Astrocyte (in vitro differentiated cells and primary cell): ENCODE results near the gene FBLN2. TPM values are rescaled to one million over a fixed set of nuclear protein-coding genes. Genes with fewer than 3 reads are reported as not detected.

ENCODE experiments used
- DNase-seq: peaks from one replicate; pipeline ENCODE4 v3.0.0-alpha.2; 2010; ENCODE audit warnings: low read depth
- FAIRE-seq: peaks from 2 replicates; lab custom pipeline; 2011; peaks lifted over from hg19 to GRCh38; lab: Jason Lieb, UNC
- H2AFZ ChIP-seq: 2 replicates; pipeline ENCODE4 v1.6.0; 2012; ENCODE audit warnings: low read depth, low read length, inconsistent platforms
- H3K27ac ChIP-seq: 2 replicates; pipeline ENCODE4 v1.5.1; 2011; ENCODE audit warnings: low read depth, low read length, inconsistent platforms
- H3K27me3 ChIP-seq: 2 replicates; pipeline ENCODE4 v1.6.0; 2011; ENCODE audit warnings: low read length, inconsistent platforms; ENCODE audit not compliant: insufficient read depth
- H3K36me3 ChIP-seq: 2 replicates; pipeline ENCODE4 v1.5.1; 2011; ENCODE audit warnings: low read length, inconsistent platforms; ENCODE audit not compliant: insufficient read depth
- H3K4me1 ChIP-seq: 2 replicates; pipeline ENCODE4 v1.5.1; 2011; ENCODE audit warnings: low read length, inconsistent platforms; ENCODE audit not compliant: insufficient read depth
- H3K4me2 ChIP-seq: 2 replicates; pipeline ENCODE4 v1.6.0; 2012; ENCODE audit warnings: low read length, inconsistent platforms
- H3K4me3 ChIP-seq: 2 replicates; pipeline ENCODE4 v1.5.1; 2011; ENCODE audit warnings: low read depth, mild to moderate bottlenecking, low read length, inconsistent platforms; ENCODE audit not compliant: insufficient read depth
- H3K79me2 ChIP-seq: 2 replicates; pipeline ENCODE4 v1.6.0; 2012; ENCODE audit warnings: mild to moderate bottlenecking, low read length, inconsistent platforms; ENCODE audit not compliant: insufficient read depth
- H3K9ac ChIP-seq: 2 replicates; pipeline ENCODE4 v1.6.0; 2012; ENCODE audit warnings: mild to moderate bottlenecking, low read length, inconsistent platforms
- H3K9me3 ChIP-seq: 2 replicates; pipeline ENCODE4 v1.5.1; 2012; ENCODE audit warnings: low read depth, mild to moderate bottlenecking, low read length, inconsistent platforms; ENCODE audit not compliant: insufficient read depth
- H4K20me1 ChIP-seq: 2 replicates; pipeline ENCODE4 v1.6.0; 2012; ENCODE audit warnings: low read length, inconsistent platforms; ENCODE audit not compliant: insufficient read depth
- H3K27ac Mint-ChIP-seq: one replicate; pipeline ENCODE4 v1.8.0; 2021; ENCODE audit warnings: mild to moderate bottlenecking, mixed read lengths; ENCODE audit not compliant: unreplicated experiment
- H3K27me3 Mint-ChIP-seq: one replicate; pipeline ENCODE4 v1.8.0; 2021; ENCODE audit warnings: low read depth, mixed read lengths; ENCODE audit not compliant: unreplicated experiment
- H3K36me3 Mint-ChIP-seq: one replicate; pipeline ENCODE4 v1.8.0; 2021; ENCODE audit warnings: low read depth, mixed read lengths; ENCODE audit not compliant: unreplicated experiment
- H3K4me1 Mint-ChIP-seq: one replicate; pipeline ENCODE4 v1.8.0; 2021; ENCODE audit warnings: low read depth, mixed read lengths; ENCODE audit not compliant: unreplicated experiment
- H3K4me3 Mint-ChIP-seq: one replicate; pipeline ENCODE4 v1.8.0; 2021; ENCODE audit warnings: mild to moderate bottlenecking, moderate library complexity, mixed read lengths; ENCODE audit not compliant: unreplicated experiment
- H3K9me3 Mint-ChIP-seq: one replicate; pipeline ENCODE4 v1.8.0; 2021; ENCODE audit warnings: mild to moderate bottlenecking, mixed read lengths; ENCODE audit not compliant: unreplicated experiment
- CTCF ChIP-seq: IDR thresholded peaks from 2 replicates; pipeline ENCODE4 v1.5.1; 2011; ENCODE audit warnings: low read depth, mild to moderate bottlenecking, inconsistent platforms, low read length, moderate library complexity; ENCODE audit not compliant: insufficient read depth
- EZH2 ChIP-seq: IDR thresholded peaks from 2 replicates; pipeline ENCODE4 v1.6.1; 2012; ENCODE audit warnings: mild to moderate bottlenecking, low read length, inconsistent platforms; ENCODE audit not compliant: insufficient read depth
- total RNA-seq: library from RNA; stranded (reverse); gene quantifications from 2 replicates; pipeline ENCODE4 v1.2.1, GENCODE V29; 2021

FBLN2 gene
- total RNA-seq, 1 donor from 2014 or later, result 36.6 TPM

- Mint-ChIP-seq H3K27ac (no peak overlapping the region), H3K4me1 (peaks cover 9% of the 10 kb centered on the region), H3K27me3 (peaks cover 55% of the 10 kb centered on the region), H3K36me3 (no peaks in the 10 kb centered on the region), H3K4me3 (peak overlapping the region; percentile 71), H3K9me3 (no peaks in the 10 kb centered on the region)
- H3K9ac ChIP-seq, result no peak overlapping the region
- no peak overlapping the region for H2AFZ ChIP-seq
- DNase-seq, result no peak
- TF ChIP-seq EZH2 (no peak), CTCF (no peak)
- H3K4me1 ChIP-seq, result peaks cover 9% of the 10 kb centered on the region
- no peak for FAIRE-seq
- H3K36me3 ChIP-seq, result no peaks in the 10 kb centered on the region
- no peaks in the 10 kb centered on the region for H4K20me1 ChIP-seq
- no peak overlapping the region for H3K27ac ChIP-seq
- H3K4me3 ChIP-seq, result no peak overlapping the region
- no peaks in the 10 kb centered on the region for H3K9me3 ChIP-seq
- H3K27me3 ChIP-seq, result peaks cover 8% of the 10 kb centered on the region
- no peaks in the 10 kb centered on the region for H3K79me2 ChIP-seq
- no peak overlapping the region for H3K4me2 ChIP-seq
These were observed 104.8 kb downstream of the FBLN2 start for GRCh38 chr3:13653631-13654279.

GRCh38 chr3:13654330-13655060 is 105.6 kb downstream of the FBLN2 start:
- H3K4me2 ChIP-seq, result peak overlapping the region; percentile 71
- H3K9me3 ChIP-seq, result no peaks in the 10 kb centered on the region
- no peaks in the 10 kb centered on the region for H3K9me3 Mint-ChIP-seq
- TF ChIP-seq CTCF, result no peak
- TF ChIP-seq EZH2, result no peak
- no peak overlapping the region for H3K4me3 ChIP-seq
- H3K4me1 ChIP-seq, result peaks cover 9% of the 10 kb centered on the region
- H3K27me3 ChIP-seq, result peaks cover 8% of the 10 kb centered on the region
- H3K79me2 ChIP-seq, result no peaks in the 10 kb centered on the region
- DNase-seq, result no peak
- H3K9ac ChIP-seq, result peak overlapping the region; percentile 35
- H3K4me1 Mint-ChIP-seq, result peaks cover 9% of the 10 kb centered on the region
- no peak overlapping the region for H3K27ac Mint-ChIP-seq
- peak overlapping the region; percentile 63 for H2AFZ ChIP-seq
- no peak overlapping the region for H3K27ac ChIP-seq
- H4K20me1 ChIP-seq, result no peaks in the 10 kb centered on the region
- FAIRE-seq, result no peak
- no peaks in the 10 kb centered on the region for H3K36me3 Mint-ChIP-seq
- H3K27me3 Mint-ChIP-seq, result peaks cover 57% of the 10 kb centered on the region
- H3K4me3 Mint-ChIP-seq, result no peak overlapping the region
- no peaks in the 10 kb centered on the region for H3K36me3 ChIP-seq
